Peyer's patch (tissue), 4 donors: ENCODE measurements around the gene C11orf71. TPM values are rescaled to one million over a fixed set of nuclear protein-coding genes. Genes with fewer than 3 reads are reported as not detected.

ENCODE experiments used
- DNase-seq, 3 donors: peaks; one replicate each; pipeline ENCODE4 v3.0.0-alpha.2; 2017 to 2019
- H3K27ac ChIP-seq, 4 donors: fragments of 200-600 bp; sonication (generic); one replicate each; pipeline ENCODE4 v1.5.1; 2016 to 2019
- H3K27me3 ChIP-seq, 2 donors: fragments of 200-600 bp; sonication (generic); one replicate each; pipeline ENCODE4 v1.5.1; 2019
- H3K36me3 ChIP-seq, 3 donors: fragments of 200-600 bp; sonication (generic); one replicate each; pipeline ENCODE4 v1.5.1; 2016 to 2019
- H3K4me1 ChIP-seq, 4 donors: fragments of 200-600 bp; sonication (generic); one replicate each; pipeline ENCODE4 v1.5.1; 2016 to 2019
- H3K4me3 ChIP-seq, 4 donors: fragments of 200-600 bp; sonication (generic); 1 replicate in 3 of 4; 2 replicates in 1 of 4; pipeline ENCODE4 v1.5.1; 2016 to 2019; ENCODE audit warnings: mild to moderate bottlenecking in 1 of 4
- H3K9me3 ChIP-seq, 4 donors: fragments of 200-600 bp; sonication (generic); one replicate each; pipeline ENCODE4 v1.5.1; 2016 to 2019; ENCODE audit warnings: mild to moderate bottlenecking in 1 of 4
- CTCF ChIP-seq, 6 experiments: fragments of 450-650 bp in 4 of 6; fragments of 200-600 bp in 2 of 6; sonication (generic) in 1 of 6; IDR thresholded peaks; one replicate each; pipeline ENCODE4 v1.5.1; 2017 to 2019; ENCODE audit warnings: antibody characterized with exemption in 6 of 6, mild to moderate bottlenecking in 3 of 6, moderate library complexity in 1 of 6
- POLR2A ChIP-seq, 2 donors: fragments of 450-650 bp; IDR thresholded peaks; one replicate each; pipeline ENCODE4 v1.5.1; 2017; ENCODE audit warnings: antibody characterized with exemption in 2 of 2, mild to moderate bottlenecking in 2 of 2, moderate library complexity in 2 of 2
- total RNA-seq, 4 donors: library from RNA; depleted of rRNA; stranded (reverse); fragments of >200 nt; gene quantifications; one replicate each; pipeline ENCODE4 v1.1.0, GENCODE V29; 2016

Gene C11orf71
- total RNA-seq, 4 donors from 2014 or later: 5.9 to 15.4 (median 12.1) TPM

GRCh38 chr11:114438303-114438702, 38.0 kb upstream of the C11orf71 start:
- no peaks in the 10 kb centered on the region for H3K36me3 ChIP-seq
- no peaks in the 10 kb centered on the region for H3K27me3 ChIP-seq
- H3K4me1 ChIP-seq: peaks cover 0 to 8% (median 0%) of the 10 kb centered on the region in 4 donors
- no peak for DNase-seq
- TF ChIP-seq POLR2A (IDR thresholded peaks at IDR 0.05) (no peak), CTCF (IDR thresholded peaks at IDR 0.05) (no peak)
- H3K27ac ChIP-seq: no peak overlapping the region
- no peaks in the 10 kb centered on the region for H3K9me3 ChIP-seq
- H3K4me3 ChIP-seq: no peak overlapping the region

GRCh38 chr11:114433376-114433775, 33.1 kb upstream of the C11orf71 start:
- H3K4me1 ChIP-seq: no peaks in the 10 kb centered on the region
- H3K27ac ChIP-seq: no peak overlapping the region
- H3K9me3 ChIP-seq: no peaks in the 10 kb centered on the region
- H3K4me3 ChIP-seq: no peak overlapping the region
- TF ChIP-seq CTCF (IDR thresholded peaks at IDR 0.05): no peak
- no peak for TF ChIP-seq POLR2A (IDR thresholded peaks at IDR 0.05)
- H3K36me3 ChIP-seq: no peaks in the 10 kb centered on the region
- no peaks in the 10 kb centered on the region for H3K27me3 ChIP-seq
- no peak for DNase-seq

GRCh38 chr11:114432893-114433292, 32.6 kb upstream of the C11orf71 start:
- Histone ChIP-seq H3K4me3 (no peak overlapping the region), H3K27me3 (no peaks in the 10 kb centered on the region), H3K4me1 (no peaks in the 10 kb centered on the region), H3K27ac (no peak overlapping the region), H3K36me3 (no peaks in the 10 kb centered on the region), H3K9me3 (no peaks in the 10 kb centered on the region)
- TF ChIP-seq CTCF (IDR thresholded peaks at IDR 0.05): no peak
- no peak for TF ChIP-seq POLR2A (IDR thresholded peaks at IDR 0.05)
- no peak for DNase-seq

- Histone ChIP-seq H3K27ac (no peak overlapping the region), H3K4me1 (no peaks in the 10 kb centered on the region), H3K4me3 (no peak overlapping the region), H3K36me3 (no peaks in the 10 kb centered on the region), H3K9me3 (no peaks in the 10 kb centered on the region), H3K27me3 (no peaks in the 10 kb centered on the region)
- no peak for TF ChIP-seq CTCF (IDR thresholded peaks at IDR 0.05)
- DNase-seq: no peak
Measured at GRCh38 chr11:114430290-114430689, 30.0 kb upstream of the C11orf71 start.

GRCh38 chr11:114426280-114426679, 26.0 kb upstream of the C11orf71 start:
- Histone ChIP-seq H3K4me3 (no peak overlapping the region), H3K27me3 (no peaks in the 10 kb centered on the region), H3K36me3 (no peaks in the 10 kb centered on the region), H3K9me3 (no peaks in the 10 kb centered on the region), H3K4me1 (no peaks in the 10 kb centered on the region), H3K27ac (no peak overlapping the region)
- no peak for DNase-seq
- TF ChIP-seq CTCF (IDR thresholded peaks at IDR 0.05) (no peak), POLR2A (IDR thresholded peaks at IDR 0.05) (no peak)

- no peak for DNase-seq
- Histone ChIP-seq H3K36me3 (peaks cover 0 to 11% (median 0%) of the 10 kb centered on the region in 3 donors), H3K4me1 (no peaks in the 10 kb centered on the region), H3K4me3 (no peak overlapping the region), H3K9me3 (no peaks in the 10 kb centered on the region), H3K27me3 (no peaks in the 10 kb centered on the region), H3K27ac (no peak overlapping the region)
- TF ChIP-seq POLR2A (IDR thresholded peaks at IDR 0.05): no peak
- no peak for TF ChIP-seq CTCF (IDR thresholded peaks at IDR 0.05)
Measured at GRCh38 chr11:114416441-114416961, 16.2 kb upstream of the C11orf71 start.
